ENCODE data around the gene AKAP13. TPM values are rescaled to one million over a fixed set of nuclear protein-coding genes. Genes with fewer than 3 reads are reported as not detected.

The AKAP13 gene
- total RNA-seq, 1 donor from 2014 or later = 443 TPM

DNA sequence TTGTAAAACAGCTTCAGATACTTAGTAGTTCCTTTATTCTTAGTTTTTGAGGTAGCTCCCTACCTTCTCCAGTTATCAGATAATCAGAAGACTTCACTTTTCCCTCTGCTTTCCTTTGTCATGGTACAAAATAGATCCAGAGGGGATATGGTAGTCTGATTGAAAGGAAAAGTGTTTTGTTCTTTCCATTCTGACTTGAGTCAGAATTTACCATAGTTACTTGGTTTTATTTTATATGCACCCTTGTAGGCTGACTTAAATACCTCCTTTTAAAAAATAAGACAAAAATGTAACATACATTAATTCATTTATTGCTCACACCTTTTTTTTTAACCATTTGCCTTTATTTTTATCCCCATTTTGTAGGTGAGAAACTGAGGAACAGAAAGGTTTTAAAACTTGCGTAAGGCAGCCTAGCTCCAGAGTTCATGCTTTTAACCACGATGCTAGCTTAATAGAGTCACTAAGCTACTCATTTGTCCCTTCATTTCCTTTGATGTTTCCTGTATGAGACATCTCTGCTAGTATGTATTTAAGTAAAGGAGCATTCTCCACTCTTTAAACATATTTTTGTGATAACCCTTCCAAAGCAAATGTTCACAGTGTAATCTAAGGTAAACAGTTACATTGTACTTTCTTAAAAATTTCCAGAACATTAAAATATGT, 226.9 kb downstream of the AKAP13 start:
- Histone ChIP-seq H3K9me3 (no peaks in the 10 kb centered on the region), H3K27ac (no peak overlapping the region), H3K4me1 (peaks cover 34% of the 10 kb centered on the region), H3K27me3 (ENCODE audit: low read depth) (no peaks in the 10 kb centered on the region), H3K4me3 (no peak overlapping the region), H3K36me3 (peaks cover 47% of the 10 kb centered on the region)
- DNase-seq (no peak), ATAC-seq (peak in 1 of 2 donors; percentile 50)
- TF ChIP-seq, protein P1, sequence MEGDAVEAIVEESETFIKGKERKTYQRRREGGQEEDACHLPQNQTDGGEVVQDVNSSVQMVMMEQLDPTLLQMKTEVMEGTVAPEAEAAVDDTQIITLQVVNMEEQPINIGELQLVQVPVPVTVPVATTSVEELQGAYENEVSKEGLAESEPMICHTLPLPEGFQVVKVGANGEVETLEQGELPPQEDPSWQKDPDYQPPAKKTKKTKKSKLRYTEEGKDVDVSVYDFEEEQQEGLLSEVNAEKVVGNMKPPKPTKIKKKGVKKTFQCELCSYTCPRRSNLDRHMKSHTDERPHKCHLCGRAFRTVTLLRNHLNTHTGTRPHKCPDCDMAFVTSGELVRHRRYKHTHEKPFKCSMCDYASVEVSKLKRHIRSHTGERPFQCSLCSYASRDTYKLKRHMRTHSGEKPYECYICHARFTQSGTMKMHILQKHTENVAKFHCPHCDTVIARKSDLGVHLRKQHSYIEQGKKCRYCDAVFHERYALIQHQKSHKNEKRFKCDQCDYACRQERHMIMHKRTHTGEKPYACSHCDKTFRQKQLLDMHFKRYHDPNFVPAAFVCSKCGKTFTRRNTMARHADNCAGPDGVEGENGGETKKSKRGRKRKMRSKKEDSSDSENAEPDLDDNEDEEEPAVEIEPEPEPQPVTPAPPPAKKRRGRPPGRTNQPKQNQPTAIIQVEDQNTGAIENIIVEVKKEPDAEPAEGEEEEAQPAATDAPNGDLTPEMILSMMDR (IDR thresholded peaks at IDR 0.05) = no peak
- intact Hi-C loops (cut with DNase I) = no loop called here

GRCh38 chr15:85607842-85608241, 227.4 kb downstream of the AKAP13 start:
- intact Hi-C loops (cut with DNase I) = no loop called here
- Histone ChIP-seq H3K27me3 (ENCODE audit: low read depth) (no peaks in the 10 kb centered on the region), H3K9me3 (no peaks in the 10 kb centered on the region), H3K4me3 (no peak overlapping the region), H3K27ac (peak overlapping the region; percentile 25), H3K4me1 (peaks cover 34% of the 10 kb centered on the region), H3K36me3 (peaks cover 43% of the 10 kb centered on the region)
- TF ChIP-seq, protein P1 (IDR thresholded peaks at IDR 0.05) = no peak
- DNase-seq (no peak), ATAC-seq (peak in 1 of 2 donors; percentile 77)

GRCh38 chr15:85609492-85609891, 229.1 kb downstream of the AKAP13 start:
- H3K9me3 ChIP-seq = no peaks in the 10 kb centered on the region
- intact Hi-C loops (cut with DNase I) = no loop called here
- no peak overlapping the region for H3K27ac ChIP-seq

DNA sequence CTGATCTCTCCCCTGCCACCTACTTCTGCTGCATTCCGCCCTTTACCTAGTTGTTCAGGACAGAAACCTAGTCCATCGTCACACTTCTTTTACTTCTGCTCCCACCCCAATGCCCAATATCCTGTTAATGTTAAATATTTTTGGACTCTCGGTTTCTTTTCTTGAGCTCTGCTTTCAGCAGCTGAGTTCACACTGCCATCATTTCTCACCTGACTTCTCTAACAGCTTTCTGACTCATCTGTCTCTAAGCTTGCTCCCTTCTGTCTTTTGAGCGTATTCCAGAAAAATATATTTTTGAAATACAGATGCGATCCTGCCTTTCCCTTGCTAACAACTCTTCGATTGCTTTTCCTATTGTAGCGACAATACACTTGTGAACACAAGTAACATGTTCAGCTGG, 231.0 kb downstream of the AKAP13 start:
- Histone ChIP-seq H3K27me3 (ENCODE audit: low read depth) (no peaks in the 10 kb centered on the region), H3K27ac (no peak overlapping the region), H3K36me3 (peaks cover 24% of the 10 kb centered on the region), H3K9me3 (no peaks in the 10 kb centered on the region), H3K4me3 (no peak overlapping the region), H3K4me1 (peaks cover 55% of the 10 kb centered on the region)
- DNase-seq (no peak), ATAC-seq (no peak)
- intact Hi-C loops (cut with DNase I) = no loop called here
- TF ChIP-seq, protein P1 (IDR thresholded peaks at IDR 0.05) = no peak

More at GRCh38 chr15:85609492-85609891, 229.1 kb downstream of the AKAP13 start:
- H3K36me3 ChIP-seq = peaks cover 29% of the 10 kb centered on the region
- H3K4me3 ChIP-seq = no peak overlapping the region
- no peak for DNase-seq
- H3K4me1 ChIP-seq = peaks cover 39% of the 10 kb centered on the region
- no peak for ATAC-seq
- no peaks in the 10 kb centered on the region for H3K27me3 ChIP-seq (ENCODE audit: low read depth)
- TF ChIP-seq, protein P1 (IDR thresholded peaks at IDR 0.05) = no peak

DNA sequence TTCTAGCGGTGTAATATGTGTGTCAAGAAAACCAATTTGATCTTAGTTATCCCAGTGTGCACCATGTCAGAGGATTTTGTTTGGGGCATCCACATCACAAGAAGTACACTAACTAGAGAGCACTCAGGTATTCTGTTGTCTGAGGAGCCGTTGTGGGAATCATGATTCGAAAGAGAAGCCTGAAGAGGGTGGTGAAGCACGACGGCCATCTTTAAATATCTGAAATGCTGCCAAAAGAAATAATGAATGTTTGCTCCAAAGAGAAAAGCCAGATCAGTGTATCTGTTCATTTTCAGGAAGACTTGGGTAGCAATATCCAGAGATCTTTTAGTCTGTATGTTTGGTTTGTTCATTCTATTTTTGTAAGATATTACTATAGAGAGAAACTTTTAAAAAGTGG, 233.7 kb downstream of the AKAP13 start:
- no peak overlapping the region for H3K4me3 ChIP-seq
- H3K27me3 ChIP-seq (ENCODE audit: low read depth) = no peaks in the 10 kb centered on the region
- peaks cover 52% of the 10 kb centered on the region for H3K4me1 ChIP-seq
- no peak for ATAC-seq
- H3K36me3 ChIP-seq = peaks cover 24% of the 10 kb centered on the region
- TF ChIP-seq, protein P1 (IDR thresholded peaks at IDR 0.05) = no peak
- no peak for DNase-seq
- intact Hi-C loops (cut with DNase I) = no loop called here
- no peaks in the 10 kb centered on the region for H3K9me3 ChIP-seq
- no peak overlapping the region for H3K27ac ChIP-seq
